Endodermal cell (in vitro differentiated cells): ENCODE results near the gene NFKBIE. TPM values are rescaled to one million over a fixed set of nuclear protein-coding genes. Genes with fewer than 3 reads are reported as not detected.

Experiments used
- DNase-seq: peaks from one replicate; pipeline ENCODE4 v3.0.0-alpha.2; 2017
- H3K27ac ChIP-seq: 2 replicates; pipeline ENCODE4 v1.5.1; 2013; ENCODE audit warnings: mild to moderate bottlenecking, low read depth, low read length, moderate library complexity
- H3K27me3 ChIP-seq: 2 replicates; pipeline ENCODE4 v1.6.1; 2013; ENCODE audit warnings: mild to moderate bottlenecking, low read length, moderate library complexity; ENCODE audit not compliant: insufficient read depth, control insufficient read depth, poor library complexity, severe bottlenecking
- H3K36me3 ChIP-seq: 2 replicates; pipeline ENCODE4 v1.7.0; 2013; ENCODE audit warnings: mild to moderate bottlenecking, low read length, moderate library complexity; ENCODE audit not compliant: control insufficient read depth, insufficient read depth
- H3K4me1 ChIP-seq: one replicate; pipeline ENCODE4 v1.7.0; 2013; ENCODE audit warnings: low read length; ENCODE audit not compliant: control insufficient read depth, insufficient read depth
- H3K4me3 ChIP-seq: 2 replicates; pipeline ENCODE4 v1.5.1; 2013; ENCODE audit warnings: mild to moderate bottlenecking, low read length, moderate library complexity
- H3K9ac ChIP-seq: 2 replicates; pipeline ENCODE4 v1.6.1; 2013; ENCODE audit warnings: mild to moderate bottlenecking, low read length, moderate library complexity; ENCODE audit not compliant: poor library complexity, severe bottlenecking; ENCODE audit errors: extremely low read depth
- H3K9me3 ChIP-seq: 2 replicates; pipeline ENCODE4 v1.6.1; 2013; ENCODE audit warnings: mild to moderate bottlenecking, low read length, moderate library complexity; ENCODE audit not compliant: control insufficient read depth
- H3K27ac Mint-ChIP-seq: 2 replicates; pipeline ENCODE4 v1.8.0; 2020; ENCODE audit warnings: mixed read lengths
- H3K27me3 Mint-ChIP-seq: 2 replicates; pipeline ENCODE4 v1.8.0; 2021; ENCODE audit warnings: mild to moderate bottlenecking, mixed read lengths; ENCODE audit not compliant: insufficient read depth
- H3K36me3 Mint-ChIP-seq: 2 replicates; pipeline ENCODE4 v1.8.0; 2020; ENCODE audit warnings: low read depth, mixed read lengths
- H3K4me1 Mint-ChIP-seq: 2 replicates; pipeline ENCODE4 v1.8.0; 2020; ENCODE audit warnings: mixed read lengths
- H3K4me3 Mint-ChIP-seq: 2 replicates; pipeline ENCODE4 v1.8.0; 2020; ENCODE audit warnings: mild to moderate bottlenecking, moderate library complexity, mixed read lengths
- H3K9me3 Mint-ChIP-seq: 2 replicates; pipeline ENCODE4 v1.8.0; 2020; ENCODE audit warnings: mild to moderate bottlenecking, mixed read lengths
- WGBS, 2 experiments: methylation state at CpG; one replicate each; pipeline versions ENCODE4 v1.1.5 to v1.1.7; 2013; ENCODE audit warnings: missing lambda C conversion rate in 2 of 2, mixed read lengths in 1 of 2; ENCODE audit not compliant: insufficient coverage in 1 of 2, insufficient read length in 1 of 2; 5-methylcytosine and 5-hydroxymethylcytosine counted together
- total RNA-seq, 2 donors: library from RNA; stranded (reverse); fragmentation: NEBNext Ultra II Directional in 1 of 2; extraction: Animal tissue kit (Norgen Biotek cat#: 25700) in 1 of 2; gene quantifications; 2 replicates in 1 of 2; 3 replicates in 1 of 2; pipeline ENCODE4 v1.2.1, GENCODE V29; 2021
- TF ChIP-seq, protein P1 (sequence below): fragments of 200-600 bp; sonication (generic); conservative IDR thresholded peaks from 2 replicates; pipeline ENCODE4 v1.5.0; 2021; ENCODE audit warnings: antibody characterized with exemption, mild to moderate bottlenecking

NFKBIE gene
- total RNA-seq, 2 donors from 2014 or later, result 8.3 to 11.0 TPM

GRCh38 chr6:44271406-44271723 is 6.0 kb upstream of the NFKBIE start:
- Histone ChIP-seq H3K9ac (no peak overlapping the region), H3K4me3 (no peak overlapping the region), H3K36me3 (no peaks in the 10 kb centered on the region), H3K27me3 (peaks cover 72% of the 10 kb centered on the region), H3K9me3 (no peaks in the 10 kb centered on the region), H3K4me1 (no peaks in the 10 kb centered on the region), H3K27ac (no peak overlapping the region)
- DNase-seq, result no peak
- Mint-ChIP-seq H3K9me3 (no peaks in the 10 kb centered on the region), H3K27ac (no peak overlapping the region), H3K36me3 (peaks cover 2% of the 10 kb centered on the region), H3K4me1 (peaks cover 3% of the 10 kb centered on the region), H3K27me3 (peaks cover 86% of the 10 kb centered on the region), H3K4me3 (peak overlapping the region; percentile 55)
- 88 to 90% methylated on average over 6 of the region's 6 CpGs for WGBS, 2 experiments
- TF ChIP-seq, protein P1, sequence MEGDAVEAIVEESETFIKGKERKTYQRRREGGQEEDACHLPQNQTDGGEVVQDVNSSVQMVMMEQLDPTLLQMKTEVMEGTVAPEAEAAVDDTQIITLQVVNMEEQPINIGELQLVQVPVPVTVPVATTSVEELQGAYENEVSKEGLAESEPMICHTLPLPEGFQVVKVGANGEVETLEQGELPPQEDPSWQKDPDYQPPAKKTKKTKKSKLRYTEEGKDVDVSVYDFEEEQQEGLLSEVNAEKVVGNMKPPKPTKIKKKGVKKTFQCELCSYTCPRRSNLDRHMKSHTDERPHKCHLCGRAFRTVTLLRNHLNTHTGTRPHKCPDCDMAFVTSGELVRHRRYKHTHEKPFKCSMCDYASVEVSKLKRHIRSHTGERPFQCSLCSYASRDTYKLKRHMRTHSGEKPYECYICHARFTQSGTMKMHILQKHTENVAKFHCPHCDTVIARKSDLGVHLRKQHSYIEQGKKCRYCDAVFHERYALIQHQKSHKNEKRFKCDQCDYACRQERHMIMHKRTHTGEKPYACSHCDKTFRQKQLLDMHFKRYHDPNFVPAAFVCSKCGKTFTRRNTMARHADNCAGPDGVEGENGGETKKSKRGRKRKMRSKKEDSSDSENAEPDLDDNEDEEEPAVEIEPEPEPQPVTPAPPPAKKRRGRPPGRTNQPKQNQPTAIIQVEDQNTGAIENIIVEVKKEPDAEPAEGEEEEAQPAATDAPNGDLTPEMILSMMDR, result no peak

- no peaks in the 10 kb centered on the region for H3K36me3 ChIP-seq
- no peak overlapping the region for H3K4me3 ChIP-seq
- Mint-ChIP-seq H3K4me1 (peaks cover 3% of the 10 kb centered on the region), H3K27ac (no peak overlapping the region), H3K27me3 (peaks cover 87% of the 10 kb centered on the region), H3K36me3 (peaks cover 2% of the 10 kb centered on the region), H3K9me3 (no peaks in the 10 kb centered on the region), H3K4me3 (peak overlapping the region; percentile 55)
- no peaks in the 10 kb centered on the region for H3K9me3 ChIP-seq
- TF ChIP-seq, protein P1, result no peak
- peak; percentile 87 for DNase-seq
- WGBS, 2 experiments, result 3 to 7% methylated on average over 8 to 86 of the region's 90 CpGs
- no peak overlapping the region for H3K27ac ChIP-seq
- H3K27me3 ChIP-seq, result peaks cover 66% of the 10 kb centered on the region
- no peaks in the 10 kb centered on the region for H3K4me1 ChIP-seq
- no peak overlapping the region for H3K9ac ChIP-seq
Measured at GRCh38 chr6:44270526-44271405, 5.4 kb upstream of the NFKBIE start.

GRCh38 chr6:44269921-44270525 is 4.7 kb upstream of the NFKBIE start, which contains the start of gene TMEM151B:
Gene TMEM151B (plus strand): TSS chr6:44270450. CDS start chr6:44270743, 293 bp downstream.
- H3K27me3 Mint-ChIP-seq, result peaks cover 80% of the 10 kb centered on the region
- no peak within 1 kb of the TSS for H3K4me3 ChIP-seq
- H3K9me3 ChIP-seq, result no peaks in the 10 kb centered on the region
- no peaks in the 10 kb centered on the region for H3K36me3 ChIP-seq
- no peaks in the 10 kb centered on the region for H3K4me1 ChIP-seq
- no peak within 1 kb of the TSS for H3K9ac ChIP-seq
- TF ChIP-seq, protein P1, result no peak
- 9 to 11% methylated on average over 7 to 23 of the region's 29 CpGs for WGBS, 2 experiments
- H3K4me1 Mint-ChIP-seq, result peaks cover 4% of the 10 kb centered on the region
- no peak within 1 kb of the TSS for H3K27ac Mint-ChIP-seq
- DNase-seq, result peak; percentile 61
- no peak within 1 kb of the TSS for H3K27ac ChIP-seq
- peaks cover 59% of the 10 kb centered on the region for H3K27me3 ChIP-seq
- H3K9me3 Mint-ChIP-seq, result no peaks in the 10 kb centered on the region
- H3K36me3 Mint-ChIP-seq, result peaks cover 2% of the 10 kb centered on the region
- H3K4me3 Mint-ChIP-seq, result peak within 1 kb of the TSS; percentile 55
